Gastrocnemius medialis (tissue), 4 donors: ENCODE data around the gene DOCK3.

Source experiments
- CTCF ChIP-seq, 5 experiments: fragments of 450-650 bp in 3 of 5; fragments of 200-600 bp in 2 of 5; sonication (generic) in 2 of 5; IDR thresholded peaks in 4 of 5; conservative IDR thresholded peaks in 1 of 5; 1 replicate in 4 of 5; 2 replicates in 1 of 5; pipeline ENCODE4 v1.5.1; 2016 to 2019; ENCODE audit warnings: antibody characterized with exemption in 5 of 5, mild to moderate bottlenecking in 3 of 5, moderate library complexity in 3 of 5
- POLR2A ChIP-seq, 2 donors: fragments of 450-650 bp; IDR thresholded peaks; one replicate each; pipeline ENCODE4 v1.6.1; 2017; ENCODE audit warnings: antibody characterized with exemption in 2 of 2, mild to moderate bottlenecking in 2 of 2, moderate library complexity in 2 of 2

GRCh38 chr3:50708620-50709019 lies 33.9 kb downstream of the DOCK3 start:
- TF ChIP-seq CTCF (IDR thresholded peaks at IDR 0.05 in 4 of 5, conservative IDR thresholded peaks at IDR 0.05 in 1 of 5) (no peak), POLR2A (IDR thresholded peaks at IDR 0.05) (no peak)
